ENCODE measurements around the gene LRRK2.

Gene LRRK2

DNA sequence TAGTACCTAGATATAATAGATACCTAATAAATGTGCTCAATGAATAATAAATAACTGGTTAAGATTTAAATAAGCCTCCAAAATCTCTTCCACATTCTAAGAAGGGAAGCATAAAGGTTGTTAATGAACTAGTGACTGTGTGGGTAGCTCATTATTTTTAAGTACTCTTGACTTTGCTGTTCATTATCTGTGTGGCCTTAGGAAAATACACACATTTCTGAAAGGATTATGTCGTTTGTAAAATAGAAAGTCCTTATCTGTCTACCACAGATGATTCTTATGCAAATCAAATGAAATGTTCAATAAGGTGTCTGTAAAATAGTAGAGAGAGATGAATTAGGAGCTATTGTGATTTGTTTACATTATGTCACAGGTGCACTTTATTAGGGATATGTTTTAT lies 119.5 kb downstream of the LRRK2 start:
- ATAC-seq: no peak
- TF ChIP-seq GLIS3 (CRISPR knock-in tag; IDR thresholded peaks at IDR 0.05): no peak
- TF ChIP-seq PPARA (CRISPR knock-in tag; IDR thresholded peaks at IDR 0.05; ENCODE audit: borderline replicate concordance): no peak
- TF ChIP-seq BACH2 (CRISPR knock-in tag; IDR thresholded peaks at IDR 0.05; ENCODE audit: borderline replicate concordance): no peak
- TF ChIP-seq ZFP30 (CRISPR knock-in tag; IDR thresholded peaks at IDR 0.05): no peak
- no peak for TF ChIP-seq ZNF565 (CRISPR knock-in tag; conservative IDR thresholded peaks at IDR 0.05; ENCODE audit: low read depth)
- TF ChIP-seq ISL1 (CRISPR knock-in tag; IDR thresholded peaks at IDR 0.05): no peak
- no peak for TF ChIP-seq CSDC2 (CRISPR knock-in tag; IDR thresholded peaks at IDR 0.05)
- TF ChIP-seq TCF4 (CRISPR knock-in tag; IDR thresholded peaks at IDR 0.05; ENCODE audit: borderline replicate concordance): no peak
- TF ChIP-seq OSR1 (CRISPR knock-in tag; IDR thresholded peaks at IDR 0.05): no peak
- TF ChIP-seq ZFP3 (CRISPR knock-in tag; IDR thresholded peaks at IDR 0.05): no peak
- TF ChIP-seq TSHZ2 (CRISPR knock-in tag; IDR thresholded peaks at IDR 0.05): no peak
- TF ChIP-seq, protein P1, sequence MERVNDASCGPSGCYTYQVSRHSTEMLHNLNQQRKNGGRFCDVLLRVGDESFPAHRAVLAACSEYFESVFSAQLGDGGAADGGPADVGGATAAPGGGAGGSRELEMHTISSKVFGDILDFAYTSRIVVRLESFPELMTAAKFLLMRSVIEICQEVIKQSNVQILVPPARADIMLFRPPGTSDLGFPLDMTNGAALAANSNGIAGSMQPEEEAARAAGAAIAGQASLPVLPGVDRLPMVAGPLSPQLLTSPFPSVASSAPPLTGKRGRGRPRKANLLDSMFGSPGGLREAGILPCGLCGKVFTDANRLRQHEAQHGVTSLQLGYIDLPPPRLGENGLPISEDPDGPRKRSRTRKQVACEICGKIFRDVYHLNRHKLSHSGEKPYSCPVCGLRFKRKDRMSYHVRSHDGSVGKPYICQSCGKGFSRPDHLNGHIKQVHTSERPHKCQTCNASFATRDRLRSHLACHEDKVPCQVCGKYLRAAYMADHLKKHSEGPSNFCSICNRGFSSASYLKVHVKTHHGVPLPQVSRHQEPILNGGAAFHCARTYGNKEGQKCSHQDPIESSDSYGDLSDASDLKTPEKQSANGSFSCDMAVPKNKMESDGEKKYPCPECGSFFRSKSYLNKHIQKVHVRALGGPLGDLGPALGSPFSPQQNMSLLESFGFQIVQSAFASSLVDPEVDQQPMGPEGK (CRISPR knock-in tag; IDR thresholded peaks at IDR 0.05; ENCODE audit: borderline replicate concordance): no peak
- TF ChIP-seq, protein P2, sequence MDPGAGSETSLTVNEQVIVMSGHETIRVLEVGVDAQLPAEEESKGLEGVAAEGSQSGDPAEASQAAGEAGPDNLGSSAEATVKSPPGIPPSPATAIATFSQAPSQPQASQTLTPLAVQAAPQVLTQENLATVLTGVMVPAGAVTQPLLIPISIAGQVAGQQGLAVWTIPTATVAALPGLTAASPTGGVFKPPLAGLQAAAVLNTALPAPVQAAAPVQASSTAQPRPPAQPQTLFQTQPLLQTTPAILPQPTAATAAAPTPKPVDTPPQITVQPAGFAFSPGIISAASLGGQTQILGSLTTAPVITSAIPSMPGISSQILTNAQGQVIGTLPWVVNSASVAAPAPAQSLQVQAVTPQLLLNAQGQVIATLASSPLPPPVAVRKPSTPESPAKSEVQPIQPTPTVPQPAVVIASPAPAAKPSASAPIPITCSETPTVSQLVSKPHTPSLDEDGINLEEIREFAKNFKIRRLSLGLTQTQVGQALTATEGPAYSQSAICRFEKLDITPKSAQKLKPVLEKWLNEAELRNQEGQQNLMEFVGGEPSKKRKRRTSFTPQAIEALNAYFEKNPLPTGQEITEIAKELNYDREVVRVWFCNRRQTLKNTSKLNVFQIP (CRISPR knock-in tag; IDR thresholded peaks at IDR 0.05; ENCODE audit: borderline replicate concordance, low read depth): no peak
- no peak for TF ChIP-seq ZNF70 (CRISPR knock-in tag; IDR thresholded peaks at IDR 0.05)
- no peak for TF ChIP-seq TOX (CRISPR knock-in tag; IDR thresholded peaks at IDR 0.05; ENCODE audit: borderline replicate concordance)
- TF ChIP-seq SNAI2 (CRISPR knock-in tag; IDR thresholded peaks at IDR 0.05): no peak
- TF ChIP-seq ESRRG (CRISPR knock-in tag; IDR thresholded peaks at IDR 0.05): no peak
- no peak for TF ChIP-seq ARNTL (CRISPR knock-in tag; IDR thresholded peaks at IDR 0.05; ENCODE audit: borderline replicate concordance, low read depth)

- TF ChIP-seq BACH2 (CRISPR knock-in tag; IDR thresholded peaks at IDR 0.05; ENCODE audit: borderline replicate concordance) (no peak), CREB5 (CRISPR knock-in tag; IDR thresholded peaks at IDR 0.05; ENCODE audit: low read depth) (no peak), ISL1 (CRISPR knock-in tag; IDR thresholded peaks at IDR 0.05) (no peak), RARB (CRISPR knock-in tag; IDR thresholded peaks at IDR 0.05) (no peak), ZNF565 (CRISPR knock-in tag; conservative IDR thresholded peaks at IDR 0.05; ENCODE audit: low read depth) (no peak), OSR1 (CRISPR knock-in tag; IDR thresholded peaks at IDR 0.05) (no peak), GLIS3 (CRISPR knock-in tag; IDR thresholded peaks at IDR 0.05) (no peak), CSDC2 (CRISPR knock-in tag; IDR thresholded peaks at IDR 0.05) (no peak), ZFP30 (CRISPR knock-in tag; IDR thresholded peaks at IDR 0.05) (no peak), PPARA (CRISPR knock-in tag; IDR thresholded peaks at IDR 0.05; ENCODE audit: borderline replicate concordance) (no peak), ARNTL (CRISPR knock-in tag; IDR thresholded peaks at IDR 0.05; ENCODE audit: borderline replicate concordance, low read depth) (no peak), TOX (CRISPR knock-in tag; IDR thresholded peaks at IDR 0.05; ENCODE audit: borderline replicate concordance) (no peak), ZC3H10 (CRISPR knock-in tag; IDR thresholded peaks at IDR 0.05) (no peak), ZFP3 (CRISPR knock-in tag; IDR thresholded peaks at IDR 0.05) (no peak), ZNF70 (CRISPR knock-in tag; IDR thresholded peaks at IDR 0.05) (no peak), ZNF8 (CRISPR knock-in tag; IDR thresholded peaks at IDR 0.05) (no peak), TSHZ2 (CRISPR knock-in tag; IDR thresholded peaks at IDR 0.05) (no peak)
- TF ChIP-seq, protein P1 (CRISPR knock-in tag; IDR thresholded peaks at IDR 0.05; ENCODE audit: borderline replicate concordance): no peak
- TF ChIP-seq, protein P2 (CRISPR knock-in tag; IDR thresholded peaks at IDR 0.05; ENCODE audit: borderline replicate concordance, low read depth): no peak
- ATAC-seq: no peak
Measured at GRCh38 chr12:40351976-40352375, 127.2 kb downstream of the LRRK2 start.
